HepG2 (cell line): ENCODE measurements around the gene MRPL14. TPM values are rescaled to one million over a fixed set of nuclear protein-coding genes. Genes with fewer than 3 reads are reported as not detected.
A peak's percentile ranks its signal among the peaks of the same experiment; 100 is the strongest.

Source experiments
- BORCS8-MEF2B ChIP-seq: sonication (generic); formaldehyde crosslinking; IDR thresholded peaks from 2 replicates; pipeline ENCODE4 v1.8.0; 2022; ENCODE audit warnings: mild to moderate bottlenecking, missing genetic modification reagents
- DPF2 ChIP-seq: sonication (generic); formaldehyde crosslinking; IDR thresholded peaks from 2 replicates; pipeline ENCODE4 v1.4.0; 2020; ENCODE audit warnings: mild to moderate bottlenecking, low read depth, missing genetic modification reagents, borderline replicate concordance
- FOXA3 ChIP-seq: IDR thresholded peaks from 2 replicates; pipeline ENCODE4 v1.6.1; 2016; ENCODE audit warnings: missing genetic modification reagents, missing compliant biosample characterization
- FOXK2 ChIP-seq: fragments of 450-650 bp; IDR thresholded peaks from 2 replicates; pipeline ENCODE4 v1.6.1; 2016
- GABPB1 ChIP-seq: IDR thresholded peaks from 2 replicates; pipeline ENCODE4 v1.6.1; 2016; ENCODE audit warnings: mild to moderate bottlenecking, missing genetic modification reagents, moderate library complexity, missing compliant biosample characterization
- HMG20A ChIP-seq: IDR thresholded peaks from 2 replicates; pipeline ENCODE4 v1.6.1; 2016; ENCODE audit warnings: borderline replicate concordance
- JUNB ChIP-seq: sonication (generic); formaldehyde crosslinking; IDR thresholded peaks from 2 replicates; pipeline ENCODE4 v1.8.0; 2022; ENCODE audit warnings: missing genetic modification reagents, mild to moderate bottlenecking, borderline replicate concordance
- MAFK ChIP-seq, 2 experiments: IDR thresholded peaks in 1 of 2; conservative IDR thresholded peaks in 1 of 2; 2 replicates each; pipeline ENCODE4 v1.6.1; 2011; ENCODE audit warnings: improper control_type of control experiment in 2 of 2, low read length in 2 of 2
- MED13 ChIP-seq: sonication (generic); formaldehyde crosslinking; IDR thresholded peaks from 2 replicates; pipeline ENCODE4 v1.5.0; 2020; ENCODE audit warnings: missing genetic modification reagents
- MYC ChIP-seq: sonication (generic); formaldehyde crosslinking; IDR thresholded peaks from 2 replicates; pipeline ENCODE4 v1.9.0; 2021; ENCODE audit warnings: missing genetic modification reagents, borderline replicate concordance
- NRL ChIP-seq: sonication (generic); formaldehyde crosslinking; IDR thresholded peaks from 2 replicates; pipeline ENCODE4 v1.5.0; 2020; ENCODE audit warnings: missing genetic modification reagents, mild to moderate bottlenecking, moderate library complexity, borderline replicate concordance
- PAX8 ChIP-seq: sonication (generic); formaldehyde crosslinking; IDR thresholded peaks from 2 replicates; pipeline ENCODE4 v1.8.0; 2022; ENCODE audit warnings: mild to moderate bottlenecking, missing genetic modification reagents, borderline replicate concordance
- RFX1 ChIP-seq: fragments of 450-650 bp; IDR thresholded peaks from 2 replicates; pipeline ENCODE4 v1.6.1; 2017
- RFX5 ChIP-seq: IDR thresholded peaks from 2 replicates; pipeline ENCODE4 v1.6.1; 2011; ENCODE audit warnings: low read depth, low read length, improper control_type of control experiment
- SIX4 ChIP-seq: sonication (generic); formaldehyde crosslinking; IDR thresholded peaks from 2 replicates; pipeline ENCODE4 v1.4.0; 2020; ENCODE audit warnings: missing genetic modification reagents
- SRSF1 ChIP-seq: fragments of 200-400 bp; formaldehyde crosslinking; optimal IDR thresholded peaks from 2 replicates; pipeline ENCODE3; 2017; ENCODE audit warnings: mild to moderate bottlenecking, low read depth, low read length, moderate library complexity
- ZFP90 ChIP-seq: sonication (generic); formaldehyde crosslinking; IDR thresholded peaks from 2 replicates; pipeline ENCODE4 v1.8.0; 2022; ENCODE audit warnings: missing genetic modification reagents, mild to moderate bottlenecking, inconsistent platforms, borderline replicate concordance
- ZNF124 ChIP-seq: sonication (generic); formaldehyde crosslinking; IDR thresholded peaks from 2 replicates; pipeline ENCODE4 v1.4.0; 2020; ENCODE audit warnings: missing genetic modification reagents
- ZNF350 ChIP-seq: sonication (generic); formaldehyde crosslinking; IDR thresholded peaks from 2 replicates; pipeline ENCODE4 v1.4.0; 2020; ENCODE audit warnings: mild to moderate bottlenecking, low read depth, missing genetic modification reagents, borderline replicate concordance
- ZNF563 ChIP-seq: sonication (generic); formaldehyde crosslinking; IDR thresholded peaks from 2 replicates; pipeline ENCODE4 v1.8.0; 2022; ENCODE audit warnings: mild to moderate bottlenecking, moderate library complexity, missing genetic modification reagents
- ZNF670 ChIP-seq: sonication (generic); formaldehyde crosslinking; IDR thresholded peaks from 2 replicates; pipeline ENCODE4 v1.8.0; 2022; ENCODE audit warnings: mild to moderate bottlenecking, missing genetic modification reagents, borderline replicate concordance
- ZNF788 ChIP-seq: sonication (generic); formaldehyde crosslinking; IDR thresholded peaks from 2 replicates; pipeline ENCODE4 v1.5.0; 2020; ENCODE audit warnings: mild to moderate bottlenecking, missing genetic modification reagents, borderline replicate concordance
- polyA plus RNA-seq, 8 experiments: library from polyadenylated mRNA; depleted of rRNA in 3 of 8; stranded (reverse) in 7 of 8; unstranded in 1 of 8; fragments of >200 nt; fragmentation: Illumina TruSeq in 4 of 8; extraction: Trizol in 4 of 8; gene quantifications; 2 replicates each; pipeline versions ENCODE4 v1.2.1 to v1.2.3, GENCODE V29; 2011 to 2016; ENCODE audit warnings: low read depth in 4 of 8, missing spikeins in 1 of 8, mixed read lengths in 1 of 8; ENCODE audit not compliant: insufficient read depth in 1 of 8
- total RNA-seq, 5 experiments: library from RNA; depleted of rRNA; stranded (reverse); fragments of >200 nt; fragmentation: Illumina TruSeq; extraction: Trizol; gene quantifications; 2 replicates each; pipeline ENCODE4 v1.2.3, GENCODE V29; 2016; ENCODE audit warnings: low read depth in 1 of 5
- TF ChIP-seq, protein P1 (sequence below): sonication (generic); formaldehyde crosslinking; conservative IDR thresholded peaks from 2 replicates; pipeline ENCODE4 v1.4.0; 2020; ENCODE audit warnings: missing genetic modification reagents
- TF ChIP-seq, protein P2 (sequence below): sonication (generic); formaldehyde crosslinking; IDR thresholded peaks from 2 replicates; pipeline ENCODE4 v1.5.1; 2020; ENCODE audit warnings: mild to moderate bottlenecking, missing genetic modification reagents, borderline replicate concordance

Gene MRPL14
- total and polyA plus RNA-seq, 2 of the 13 experiments (the other 11 are each of a cell fraction or from before 2014, with no cell fraction given), result 157 to 178 TPM

DNA sequence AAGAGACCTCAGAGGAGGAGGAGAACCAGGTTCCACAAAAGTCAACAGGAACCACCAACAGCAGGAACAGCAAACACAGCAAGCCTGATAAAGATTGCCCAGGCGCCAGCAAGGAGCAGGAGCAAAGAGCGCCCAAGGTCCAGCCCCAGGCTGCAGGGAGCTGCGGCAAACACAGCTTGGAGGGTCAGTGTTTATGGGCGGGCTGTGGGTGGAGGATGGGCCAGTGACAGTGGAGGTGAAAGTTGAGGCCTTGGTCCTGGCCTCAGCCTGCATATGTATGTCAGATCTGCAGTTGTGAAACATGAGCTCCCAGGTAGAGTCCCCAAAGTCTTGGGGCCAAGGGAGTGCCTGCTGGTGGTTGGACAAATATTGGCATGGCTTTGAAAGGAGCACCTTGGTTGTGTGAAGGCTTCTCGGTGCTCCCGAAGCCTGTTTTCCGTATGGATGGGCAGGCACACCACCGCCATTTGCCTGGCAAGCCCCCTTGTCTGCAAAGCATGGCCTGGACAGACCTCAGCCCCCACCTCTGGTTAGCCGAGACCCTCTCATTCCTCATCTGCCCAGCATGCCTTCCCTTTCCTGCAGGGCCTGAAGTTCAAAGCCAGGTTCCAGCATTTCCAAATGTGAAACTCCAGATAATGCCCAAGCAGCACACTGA lies 29.4 kb upstream of the MRPL14 start (continued):
- TF ChIP-seq SIX4 (CRISPR knock-in tag) (peak; percentile 95), ZNF670 (CRISPR knock-in tag) (no peak; the same call in 1 of the 2 replicates), JUNB (CRISPR knock-in tag) (no peak), NRL (CRISPR knock-in tag) (peak; percentile 86), ZNF124 (CRISPR knock-in tag) (peak; percentile 93), ZNF788 (CRISPR knock-in tag) (peak; percentile 91; the same call in 1 of the 2 replicates), GABPB1 (CRISPR knock-in tag) (peak; percentile 52), FOXA3 (peak; percentile 93), DPF2 (CRISPR knock-in tag) (peak; percentile 96), PAX8 (CRISPR knock-in tag) (0 out of 2 replicates have a peak, but pooled peaks have one; percentile 57), ZFP90 (CRISPR knock-in tag) (peak; percentile 89), ZNF563 (0 out of 2 replicates have a peak, but pooled peaks have one; percentile 33), SRSF1 (peak; percentile 71), BORCS8-MEF2B (peak; percentile 90), MYC (peak; percentile 81), MAFK (conservative IDR thresholded peaks at IDR 0.05 in 1 of 2, IDR thresholded peaks at IDR 0.05 in 1 of 2; ENCODE audit: low read length in 2 of 2) (no peak; a peak in 1 of 4 replicates), RFX5 (0 out of 2 replicates have a peak, but pooled peaks have one; percentile 7), MED13 (peak; percentile 87; the same call in 1 of the 2 replicates), RFX1 (no peak), HMG20A (CRISPR knock-in tag) (peak; percentile 83), FOXK2 (peak; percentile 86), ZNF350 (peak; percentile 93; the same call in 1 of the 2 replicates)
- TF ChIP-seq, protein P1, sequence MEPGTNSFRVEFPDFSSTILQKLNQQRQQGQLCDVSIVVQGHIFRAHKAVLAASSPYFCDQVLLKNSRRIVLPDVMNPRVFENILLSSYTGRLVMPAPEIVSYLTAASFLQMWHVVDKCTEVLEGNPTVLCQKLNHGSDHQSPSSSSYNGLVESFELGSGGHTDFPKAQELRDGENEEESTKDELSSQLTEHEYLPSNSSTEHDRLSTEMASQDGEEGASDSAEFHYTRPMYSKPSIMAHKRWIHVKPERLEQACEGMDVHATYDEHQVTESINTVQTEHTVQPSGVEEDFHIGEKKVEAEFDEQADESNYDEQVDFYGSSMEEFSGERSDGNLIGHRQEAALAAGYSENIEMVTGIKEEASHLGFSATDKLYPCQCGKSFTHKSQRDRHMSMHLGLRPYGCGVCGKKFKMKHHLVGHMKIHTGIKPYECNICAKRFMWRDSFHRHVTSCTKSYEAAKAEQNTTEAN (CRISPR knock-in tag), result peak; percentile 85
- TF ChIP-seq, protein P2, sequence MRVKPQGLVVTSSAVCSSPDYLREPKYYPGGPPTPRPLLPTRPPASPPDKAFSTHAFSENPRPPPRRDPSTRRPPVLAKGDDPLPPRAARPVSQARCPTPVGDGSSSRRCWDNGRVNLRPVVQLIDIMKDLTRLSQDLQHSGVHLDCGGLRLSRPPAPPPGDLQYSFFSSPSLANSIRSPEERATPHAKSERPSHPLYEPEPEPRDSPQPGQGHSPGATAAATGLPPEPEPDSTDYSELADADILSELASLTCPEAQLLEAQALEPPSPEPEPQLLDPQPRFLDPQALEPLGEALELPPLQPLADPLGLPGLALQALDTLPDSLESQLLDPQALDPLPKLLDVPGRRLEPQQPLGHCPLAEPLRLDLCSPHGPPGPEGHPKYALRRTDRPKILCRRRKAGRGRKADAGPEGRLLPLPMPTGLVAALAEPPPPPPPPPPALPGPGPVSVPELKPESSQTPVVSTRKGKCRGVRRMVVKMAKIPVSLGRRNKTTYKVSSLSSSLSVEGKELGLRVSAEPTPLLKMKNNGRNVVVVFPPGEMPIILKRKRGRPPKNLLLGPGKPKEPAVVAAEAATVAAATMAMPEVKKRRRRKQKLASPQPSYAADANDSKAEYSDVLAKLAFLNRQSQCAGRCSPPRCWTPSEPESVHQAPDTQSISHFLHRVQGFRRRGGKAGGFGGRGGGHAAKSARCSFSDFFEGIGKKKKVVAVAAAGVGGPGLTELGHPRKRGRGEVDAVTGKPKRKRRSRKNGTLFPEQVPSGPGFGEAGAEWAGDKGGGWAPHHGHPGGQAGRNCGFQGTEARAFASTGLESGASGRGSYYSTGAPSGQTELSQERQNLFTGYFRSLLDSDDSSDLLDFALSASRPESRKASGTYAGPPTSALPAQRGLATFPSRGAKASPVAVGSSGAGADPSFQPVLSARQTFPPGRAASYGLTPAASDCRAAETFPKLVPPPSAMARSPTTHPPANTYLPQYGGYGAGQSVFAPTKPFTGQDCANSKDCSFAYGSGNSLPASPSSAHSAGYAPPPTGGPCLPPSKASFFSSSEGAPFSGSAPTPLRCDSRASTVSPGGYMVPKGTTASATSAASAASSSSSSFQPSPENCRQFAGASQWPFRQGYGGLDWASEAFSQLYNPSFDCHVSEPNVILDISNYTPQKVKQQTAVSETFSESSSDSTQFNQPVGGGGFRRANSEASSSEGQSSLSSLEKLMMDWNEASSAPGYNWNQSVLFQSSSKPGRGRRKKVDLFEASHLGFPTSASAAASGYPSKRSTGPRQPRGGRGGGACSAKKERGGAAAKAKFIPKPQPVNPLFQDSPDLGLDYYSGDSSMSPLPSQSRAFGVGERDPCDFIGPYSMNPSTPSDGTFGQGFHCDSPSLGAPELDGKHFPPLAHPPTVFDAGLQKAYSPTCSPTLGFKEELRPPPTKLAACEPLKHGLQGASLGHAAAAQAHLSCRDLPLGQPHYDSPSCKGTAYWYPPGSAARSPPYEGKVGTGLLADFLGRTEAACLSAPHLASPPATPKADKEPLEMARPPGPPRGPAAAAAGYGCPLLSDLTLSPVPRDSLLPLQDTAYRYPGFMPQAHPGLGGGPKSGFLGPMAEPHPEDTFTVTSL (CRISPR knock-in tag), result peak; percentile 91; the same call in 1 of the 2 replicates
